Trophoblast cell (in vitro differentiated cells and primary cell): Measurements from ENCODE around the gene SEMA4D.
A peak's percentile ranks its signal among the peaks of the same experiment; 100 is the strongest.

Experiments used
- DNase-seq, 2 donors: peaks; one replicate each; pipeline ENCODE4 v3.0.0-alpha.2; 2016
- H2AFZ ChIP-seq: 2 replicates; pipeline ENCODE4 v1.6.1; 2013; ENCODE audit warnings: low read length, moderate library complexity, mild to moderate bottlenecking; ENCODE audit not compliant: insufficient read depth, poor library complexity
- H2AK5ac ChIP-seq: 2 replicates; pipeline ENCODE4 v1.6.1; 2013; ENCODE audit warnings: mild to moderate bottlenecking, low read length
- H2BK120ac ChIP-seq: 2 replicates; pipeline ENCODE4 v1.6.1; 2013; ENCODE audit warnings: low read length, mild to moderate bottlenecking, moderate library complexity; ENCODE audit not compliant: insufficient read depth, poor library complexity
- H2BK12ac ChIP-seq: 2 replicates; pipeline ENCODE4 v1.6.1; 2013; ENCODE audit warnings: mild to moderate bottlenecking, low read length, moderate library complexity
- H2BK5ac ChIP-seq: 2 replicates; pipeline ENCODE4 v1.6.1; 2013; ENCODE audit warnings: low read length, low read depth, moderate library complexity, mild to moderate bottlenecking; ENCODE audit not compliant: poor library complexity
- H3K14ac ChIP-seq: 2 replicates; pipeline ENCODE4 v1.6.1; 2013; ENCODE audit warnings: mild to moderate bottlenecking, low read length
- H3K18ac ChIP-seq: 2 replicates; pipeline ENCODE4 v1.6.1; 2013; ENCODE audit warnings: mild to moderate bottlenecking, low read length
- H3K23ac ChIP-seq: 2 replicates; pipeline ENCODE4 v1.6.1; 2013; ENCODE audit warnings: low read length
- H3K27ac ChIP-seq: 2 replicates; pipeline ENCODE4 v1.5.1; 2013; ENCODE audit warnings: low read depth, mild to moderate bottlenecking, inconsistent platforms, low read length, moderate library complexity
- H3K27me3 ChIP-seq: 2 replicates; pipeline ENCODE4 v1.6.1; 2013; ENCODE audit warnings: inconsistent platforms, mild to moderate bottlenecking, low read length, moderate library complexity; ENCODE audit not compliant: insufficient read depth
- H3K36me3 ChIP-seq, 2 experiments: 1 replicate in 1 of 2; 2 replicates in 1 of 2; pipeline ENCODE4 v1.6.1; 2013; ENCODE audit warnings: low read length in 2 of 2, mild to moderate bottlenecking in 2 of 2, moderate library complexity in 1 of 2; ENCODE audit not compliant: insufficient read depth in 2 of 2, control insufficient read depth in 1 of 2
- H3K4ac ChIP-seq: 2 replicates; pipeline ENCODE4 v1.6.1; 2013; ENCODE audit warnings: low read depth, mild to moderate bottlenecking, low read length, moderate library complexity
- H3K4me1 ChIP-seq, 2 experiments: 1 replicate in 1 of 2; 2 replicates in 1 of 2; pipeline ENCODE4 v1.6.1; 2013; ENCODE audit warnings: low read length in 2 of 2, mild to moderate bottlenecking in 2 of 2, moderate library complexity in 1 of 2; ENCODE audit not compliant: insufficient read depth in 2 of 2, control insufficient read depth in 1 of 2
- H3K4me2 ChIP-seq: 2 replicates; pipeline ENCODE4 v1.6.1; 2013; ENCODE audit warnings: inconsistent platforms, mild to moderate bottlenecking, low read length, moderate library complexity
- H3K4me3 ChIP-seq: 2 replicates; pipeline ENCODE4 v1.5.1; 2013; ENCODE audit warnings: mild to moderate bottlenecking, low read depth, low read length, inconsistent platforms
- H3K79me1 ChIP-seq: one replicate; pipeline ENCODE4 v1.6.1; 2013; ENCODE audit warnings: low read length
- H3K79me2 ChIP-seq: 2 replicates; pipeline ENCODE4 v1.6.1; 2013; ENCODE audit warnings: low read length, mild to moderate bottlenecking; ENCODE audit not compliant: control insufficient read depth, insufficient read depth, poor library complexity
- H3K9ac ChIP-seq: 2 replicates; pipeline ENCODE4 v1.6.1; 2013; ENCODE audit warnings: mild to moderate bottlenecking, low read length
- H3K9me3 ChIP-seq: 2 replicates; pipeline ENCODE4 v1.6.1; 2013; ENCODE audit warnings: low read depth, mild to moderate bottlenecking, control low read depth, inconsistent platforms, low read length; ENCODE audit not compliant: insufficient read depth
- H4K12ac ChIP-seq: 2 replicates; pipeline ENCODE4 v1.6.1; 2013; ENCODE audit warnings: low read depth, mild to moderate bottlenecking, low read length, moderate library complexity
- H4K8ac ChIP-seq: 2 replicates; pipeline ENCODE4 v1.6.1; 2013; ENCODE audit warnings: low read depth, mild to moderate bottlenecking, low read length, moderate library complexity
- H4K91ac ChIP-seq: one replicate; pipeline ENCODE4 v1.6.1; 2013; ENCODE audit warnings: low read depth, mild to moderate bottlenecking, low read length, moderate library complexity
- WGBS: extraction: QIAGEN DNeasy Blood & Tissue Kit; methylation state at CpG from one replicate; pipeline ENCODE4 v1.1.7; 2013; ENCODE audit warnings: missing lambda C conversion rate; ENCODE audit not compliant: insufficient read length, insufficient coverage; ENCODE audit errors: extremely low coverage; 5-methylcytosine and 5-hydroxymethylcytosine counted together

Gene SEMA4D

DNA sequence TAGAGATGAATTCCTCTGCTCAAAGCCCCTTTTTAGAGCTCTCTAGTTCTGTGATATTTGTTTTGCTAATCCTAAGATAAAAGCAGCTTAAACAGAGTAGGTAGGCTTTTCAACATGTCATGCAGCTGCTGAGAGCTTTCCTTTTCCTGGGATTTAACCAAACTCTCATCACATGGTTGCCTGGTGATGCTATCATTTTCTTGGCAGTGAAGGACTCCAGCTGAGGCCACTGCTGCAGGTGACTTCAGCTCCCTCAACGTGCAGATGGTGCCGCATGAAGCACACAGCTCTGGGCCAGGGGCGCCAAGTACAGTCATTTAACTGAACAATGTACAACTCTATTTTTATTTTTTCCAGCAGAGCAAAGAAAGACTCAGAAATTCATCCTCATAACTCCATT lies 137.4 kb downstream of the SEMA4D start:
- H3K36me3 ChIP-seq, result peaks cover 42 to 59% of the 10 kb centered on the region in 2 experiments
- no CpG with 5 or more reads among the region's 3 CpGs for WGBS
- no peak for DNase-seq
- no peak overlapping the region for H2BK5ac ChIP-seq
- H3K18ac ChIP-seq, result no peak overlapping the region
- H3K4me2 ChIP-seq, result no peak overlapping the region
- no peak overlapping the region for H3K4me3 ChIP-seq
- no peak overlapping the region for H3K9ac ChIP-seq
- H3K27ac ChIP-seq, result no peak overlapping the region
- no peak overlapping the region for H3K14ac ChIP-seq
- no peak overlapping the region for H2BK12ac ChIP-seq
- H3K23ac ChIP-seq, result no peak overlapping the region
- H3K4ac ChIP-seq, result no peak overlapping the region
- H2AFZ ChIP-seq, result no peak overlapping the region
- H3K79me2 ChIP-seq, result no peaks in the 10 kb centered on the region
- H3K9me3 ChIP-seq, result peaks cover 6% of the 10 kb centered on the region
- peaks cover 0 to 2% of the 10 kb centered on the region in 2 experiments for H3K4me1 ChIP-seq
- H3K79me1 ChIP-seq, result no peaks in the 10 kb centered on the region
- H2BK120ac ChIP-seq, result no peak overlapping the region
- no peak overlapping the region for H4K12ac ChIP-seq
- H3K27me3 ChIP-seq, result no peaks in the 10 kb centered on the region
- no peak overlapping the region for H4K8ac ChIP-seq
- no peak overlapping the region for H4K91ac ChIP-seq
- H2AK5ac ChIP-seq, result no peak overlapping the region

- DNase-seq, result no peak
- no peak overlapping the region for H2AFZ ChIP-seq
- H2BK5ac ChIP-seq, result no peak overlapping the region
- H3K18ac ChIP-seq, result no peak overlapping the region
- WGBS, result no CpG with 5 or more reads among the region's 8 CpGs
- peaks cover 0 to 2% of the 10 kb centered on the region in 2 experiments for H3K4me1 ChIP-seq
- H2BK12ac ChIP-seq, result no peak overlapping the region
- H2AK5ac ChIP-seq, result no peak overlapping the region
- no peak overlapping the region for H4K8ac ChIP-seq
- no peak overlapping the region for H4K12ac ChIP-seq
- H3K36me3 ChIP-seq, result peaks cover 44 to 63% of the 10 kb centered on the region in 2 experiments
- H3K27me3 ChIP-seq, result no peaks in the 10 kb centered on the region
- H3K27ac ChIP-seq, result no peak overlapping the region
- no peak overlapping the region for H3K14ac ChIP-seq
- H3K4ac ChIP-seq, result no peak overlapping the region
- H3K9ac ChIP-seq, result no peak overlapping the region
- peak overlapping the region; percentile 4 for H3K4me3 ChIP-seq
- H3K9me3 ChIP-seq, result peaks cover 6% of the 10 kb centered on the region
- H2BK120ac ChIP-seq, result no peak overlapping the region
- H4K91ac ChIP-seq, result no peak overlapping the region
- H3K79me2 ChIP-seq, result no peaks in the 10 kb centered on the region
- H3K23ac ChIP-seq, result no peak overlapping the region
- no peaks in the 10 kb centered on the region for H3K79me1 ChIP-seq
- no peak overlapping the region for H3K4me2 ChIP-seq
Observed at GRCh38 chr9:89359751-89360261, 138.1 kb downstream of the SEMA4D start.

DNA sequence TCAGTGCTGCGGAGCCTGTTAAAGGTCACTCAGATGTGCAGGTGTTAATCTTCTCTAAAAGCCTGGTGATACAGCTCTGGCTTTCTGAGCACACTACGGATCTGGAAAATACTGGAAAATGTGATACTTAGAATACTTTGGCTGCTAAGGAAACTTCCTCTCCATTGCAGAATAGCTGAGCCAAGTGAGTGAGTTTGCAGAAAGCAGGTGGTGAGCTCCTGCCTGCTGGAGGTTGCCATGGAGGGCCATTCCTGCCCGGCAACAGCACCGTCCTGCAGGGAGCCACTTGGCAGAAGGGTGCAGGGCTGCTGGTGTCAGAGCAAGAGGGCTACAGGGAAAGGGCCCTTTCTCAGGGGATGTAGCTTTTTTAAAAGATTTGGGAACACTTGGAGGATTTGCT lies 138.9 kb downstream of the SEMA4D start:
- Histone ChIP-seq H4K8ac (no peak overlapping the region), H2AK5ac (no peak overlapping the region), H2BK5ac (no peak overlapping the region), H3K23ac (no peak overlapping the region), H3K4ac (no peak overlapping the region), H3K18ac (no peak overlapping the region), H3K4me3 (no peak overlapping the region), H2BK120ac (no peak overlapping the region), H3K27me3 (no peaks in the 10 kb centered on the region), H3K9me3 (peaks cover 4% of the 10 kb centered on the region), H4K12ac (no peak overlapping the region), H3K4me2 (no peak overlapping the region), H3K14ac (no peak overlapping the region), H3K27ac (no peak overlapping the region), H3K36me3 (peaks cover 48 to 70% of the 10 kb centered on the region in 2 experiments), H2AFZ (no peak overlapping the region), H3K4me1 (peaks cover 0 to 2% of the 10 kb centered on the region in 2 experiments), H2BK12ac (no peak overlapping the region), H3K9ac (no peak overlapping the region), H4K91ac (no peak overlapping the region), H3K79me1 (no peaks in the 10 kb centered on the region), H3K79me2 (no peaks in the 10 kb centered on the region)
- WGBS, result no CpG with 5 or more reads among the region's 4 CpGs
- no peak for DNase-seq

- Histone ChIP-seq H3K27me3 (no peaks in the 10 kb centered on the region), H3K18ac (no peak overlapping the region), H3K4me2 (no peak overlapping the region), H2AK5ac (no peak overlapping the region), H3K4me1 (peaks cover 0 to 2% of the 10 kb centered on the region in 2 experiments), H4K12ac (no peak overlapping the region), H3K4ac (no peak overlapping the region), H3K9ac (no peak overlapping the region), H2BK5ac (no peak overlapping the region), H3K9me3 (peaks cover 3% of the 10 kb centered on the region), H3K4me3 (no peak overlapping the region), H4K91ac (no peak overlapping the region), H3K23ac (no peak overlapping the region), H3K79me1 (no peaks in the 10 kb centered on the region), H3K14ac (no peak overlapping the region), H3K27ac (no peak overlapping the region), H2BK120ac (no peak overlapping the region), H2BK12ac (no peak overlapping the region), H3K36me3 (peaks cover 47 to 68% of the 10 kb centered on the region in 2 experiments), H2AFZ (no peak overlapping the region), H4K8ac (no peak overlapping the region), H3K79me2 (no peaks in the 10 kb centered on the region)
- WGBS, result no CpG with 5 or more reads among the region's 3 CpGs
- no peak for DNase-seq
Observed at GRCh38 chr9:89358376-89358916, 139.5 kb downstream of the SEMA4D start.
